ENCODE results near the gene MSH4.

The MSH4 gene

DNA sequence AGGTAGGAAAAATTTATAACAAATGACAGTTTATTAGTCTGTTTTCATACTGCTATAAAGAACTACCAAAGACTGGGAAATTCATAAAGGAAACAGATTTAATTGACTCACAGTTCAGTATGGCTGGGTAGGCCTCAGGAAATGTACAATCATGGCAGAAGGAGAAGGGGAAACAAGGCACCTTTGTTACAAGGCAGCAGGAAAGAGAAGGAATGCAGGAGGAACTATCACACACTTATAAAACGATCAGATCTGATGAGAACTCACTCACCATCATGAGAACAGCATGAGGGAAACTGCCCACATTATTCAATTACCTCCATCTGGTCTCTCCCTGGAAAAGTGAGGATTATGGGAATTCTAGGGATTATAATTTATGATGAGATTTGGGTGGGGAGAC lies 74.3 kb downstream of the MSH4 start:
- H2AFZ ChIP-seq (ENCODE audit: low read length) = no peak overlapping the region

DNA sequence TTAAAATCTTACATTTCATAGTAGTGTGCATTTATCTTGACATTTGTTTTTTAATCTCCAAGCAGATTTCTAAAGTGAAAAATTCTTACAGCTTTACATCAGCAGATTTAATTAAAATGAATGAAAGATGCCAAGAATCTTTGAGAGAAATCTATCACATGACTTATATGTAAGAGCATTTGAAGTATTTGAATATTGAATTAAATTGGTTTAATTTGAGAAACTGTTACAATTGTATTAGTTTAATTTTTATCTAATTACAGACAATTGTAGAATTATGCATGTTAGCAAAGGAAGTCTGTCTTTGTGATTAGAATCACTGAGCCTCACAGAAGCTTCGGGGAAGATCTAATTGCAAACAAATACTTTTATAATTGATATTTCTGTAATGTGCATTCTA lies 83.3 kb downstream of the MSH4 start:
- Histone ChIP-seq H3K4me1 (ENCODE audit: insufficient read depth, low read length, severe bottlenecking) (no peaks in the 10 kb centered on the region), H3K4me3 (ENCODE audit: low read depth, low read length, poor library complexity, severe bottlenecking) (no peak overlapping the region), H4K20me1 (ENCODE audit: insufficient read depth, low read length) (no peaks in the 10 kb centered on the region), H3K36me3 (ENCODE audit: insufficient read depth, low read length) (no peaks in the 10 kb centered on the region), H3K79me2 (ENCODE audit: insufficient read depth, low read length) (no peaks in the 10 kb centered on the region), H3K27me3 (ENCODE audit: insufficient read depth, low read length) (no peaks in the 10 kb centered on the region), H3K4me2 (ENCODE audit: low read length) (no peak overlapping the region), H3K9me3 (ENCODE audit: low read length) (no peaks in the 10 kb centered on the region), H3F3A (ENCODE audit: insufficient read depth, low read length) (no peaks in the 10 kb centered on the region), H3K9me2 (ENCODE audit: low read depth, low read length) (no peaks in the 10 kb centered on the region), H3K27ac (ENCODE audit: low read depth, low read length, poor library complexity, severe bottlenecking) (no peak overlapping the region), H2AFZ (ENCODE audit: low read length) (no peak overlapping the region), H3K9ac (ENCODE audit: low read length) (no peak overlapping the region)
- TF ChIP-seq, protein P1, sequence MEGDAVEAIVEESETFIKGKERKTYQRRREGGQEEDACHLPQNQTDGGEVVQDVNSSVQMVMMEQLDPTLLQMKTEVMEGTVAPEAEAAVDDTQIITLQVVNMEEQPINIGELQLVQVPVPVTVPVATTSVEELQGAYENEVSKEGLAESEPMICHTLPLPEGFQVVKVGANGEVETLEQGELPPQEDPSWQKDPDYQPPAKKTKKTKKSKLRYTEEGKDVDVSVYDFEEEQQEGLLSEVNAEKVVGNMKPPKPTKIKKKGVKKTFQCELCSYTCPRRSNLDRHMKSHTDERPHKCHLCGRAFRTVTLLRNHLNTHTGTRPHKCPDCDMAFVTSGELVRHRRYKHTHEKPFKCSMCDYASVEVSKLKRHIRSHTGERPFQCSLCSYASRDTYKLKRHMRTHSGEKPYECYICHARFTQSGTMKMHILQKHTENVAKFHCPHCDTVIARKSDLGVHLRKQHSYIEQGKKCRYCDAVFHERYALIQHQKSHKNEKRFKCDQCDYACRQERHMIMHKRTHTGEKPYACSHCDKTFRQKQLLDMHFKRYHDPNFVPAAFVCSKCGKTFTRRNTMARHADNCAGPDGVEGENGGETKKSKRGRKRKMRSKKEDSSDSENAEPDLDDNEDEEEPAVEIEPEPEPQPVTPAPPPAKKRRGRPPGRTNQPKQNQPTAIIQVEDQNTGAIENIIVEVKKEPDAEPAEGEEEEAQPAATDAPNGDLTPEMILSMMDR (IDR thresholded peaks at IDR 0.05; ENCODE audit: low read length) = no peak
- TF ChIP-seq EZH2 (IDR thresholded peaks at IDR 0.05; ENCODE audit: borderline replicate concordance, low read length) = no peak

More for the DNA sequence above, 74.3 kb downstream of the MSH4 start:
- H4K20me1 ChIP-seq (ENCODE audit: insufficient read depth, low read length) = no peaks in the 10 kb centered on the region
- no peak overlapping the region for H3K4me2 ChIP-seq (ENCODE audit: low read length)
- H3K9ac ChIP-seq (ENCODE audit: low read length) = no peak overlapping the region
- no peaks in the 10 kb centered on the region for H3K79me2 ChIP-seq (ENCODE audit: insufficient read depth, low read length)
- no peaks in the 10 kb centered on the region for H3K4me1 ChIP-seq (ENCODE audit: insufficient read depth, low read length, severe bottlenecking)
- no peak overlapping the region for H3K4me3 ChIP-seq (ENCODE audit: low read depth, low read length, poor library complexity, severe bottlenecking)
- TF ChIP-seq, protein P1 (IDR thresholded peaks at IDR 0.05; ENCODE audit: low read length) = no peak
- no peak for TF ChIP-seq EZH2 (IDR thresholded peaks at IDR 0.05; ENCODE audit: borderline replicate concordance, low read length)
- no peaks in the 10 kb centered on the region for H3K36me3 ChIP-seq (ENCODE audit: insufficient read depth, low read length)
- no peak overlapping the region for H3K27ac ChIP-seq (ENCODE audit: low read depth, low read length, poor library complexity, severe bottlenecking)
- no peaks in the 10 kb centered on the region for H3F3A ChIP-seq (ENCODE audit: insufficient read depth, low read length)
- no peaks in the 10 kb centered on the region for H3K9me3 ChIP-seq (ENCODE audit: low read length)
- no peaks in the 10 kb centered on the region for H3K27me3 ChIP-seq (ENCODE audit: insufficient read depth, low read length)
- no peaks in the 10 kb centered on the region for H3K9me2 ChIP-seq (ENCODE audit: low read depth, low read length)

DNA sequence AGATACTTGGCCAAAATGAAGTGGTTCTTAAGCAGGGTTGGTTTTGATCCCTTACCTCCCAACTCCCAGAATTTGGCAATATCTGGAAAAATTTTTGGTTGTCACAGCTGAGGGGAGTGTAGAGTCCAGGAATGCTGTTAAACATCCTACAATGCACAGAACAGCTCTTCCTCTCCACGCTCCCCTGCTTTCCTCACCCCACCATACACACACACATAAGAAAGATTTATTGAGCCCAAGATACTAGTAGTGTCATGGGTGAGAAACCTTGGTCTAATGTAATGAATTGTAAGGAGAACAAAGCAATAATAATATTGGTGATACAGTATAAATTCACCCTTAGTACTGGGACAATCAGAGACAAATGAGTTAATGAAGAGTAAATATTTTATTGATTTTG lies 87.8 kb downstream of the MSH4 start:
- H3K9me2 ChIP-seq (ENCODE audit: low read depth, low read length) = no peaks in the 10 kb centered on the region
- H3K36me3 ChIP-seq (ENCODE audit: insufficient read depth, low read length) = no peaks in the 10 kb centered on the region
- H3K27me3 ChIP-seq (ENCODE audit: insufficient read depth, low read length) = no peaks in the 10 kb centered on the region
- H3K4me1 ChIP-seq (ENCODE audit: insufficient read depth, low read length, severe bottlenecking) = no peaks in the 10 kb centered on the region
- H3K27ac ChIP-seq (ENCODE audit: low read depth, low read length, poor library complexity, severe bottlenecking) = no peak overlapping the region
- H3K4me3 ChIP-seq (ENCODE audit: low read depth, low read length, poor library complexity, severe bottlenecking) = no peak overlapping the region
- H4K20me1 ChIP-seq (ENCODE audit: insufficient read depth, low read length) = no peaks in the 10 kb centered on the region
- TF ChIP-seq, protein P1 (IDR thresholded peaks at IDR 0.05; ENCODE audit: low read length) = no peak
- TF ChIP-seq EZH2 (IDR thresholded peaks at IDR 0.05; ENCODE audit: borderline replicate concordance, low read length) = no peak
- no peak overlapping the region for H2AFZ ChIP-seq (ENCODE audit: low read length)
- no peak overlapping the region for H3K4me2 ChIP-seq (ENCODE audit: low read length)
- H3K9me3 ChIP-seq (ENCODE audit: low read length) = no peaks in the 10 kb centered on the region
- no peak overlapping the region for H3K9ac ChIP-seq (ENCODE audit: low read length)
- H3F3A ChIP-seq (ENCODE audit: insufficient read depth, low read length) = no peaks in the 10 kb centered on the region
- no peaks in the 10 kb centered on the region for H3K79me2 ChIP-seq (ENCODE audit: insufficient read depth, low read length)

Data from OCI-LY1 (cell line).